GM18498 (cell line): Measurements from ENCODE around the gene SCRN2.

Experiments used
- ATAC-seq: cut with Tn5 transposase; IDR thresholded peaks from one replicate; pipeline ENCODE4 v1.9.1; 2021; ENCODE audit warnings: mild to moderate bottlenecking, moderate library complexity; ENCODE audit not compliant: unreplicated experiment

SCRN2 gene

GRCh38 chr17:47872019-47872650 lies 31.1 kb upstream of the SCRN2 start:
- no peak for ATAC-seq

GRCh38 chr17:47871048-47871447 lies 30.0 kb upstream of the SCRN2 start:
- no peak for ATAC-seq

DNA sequence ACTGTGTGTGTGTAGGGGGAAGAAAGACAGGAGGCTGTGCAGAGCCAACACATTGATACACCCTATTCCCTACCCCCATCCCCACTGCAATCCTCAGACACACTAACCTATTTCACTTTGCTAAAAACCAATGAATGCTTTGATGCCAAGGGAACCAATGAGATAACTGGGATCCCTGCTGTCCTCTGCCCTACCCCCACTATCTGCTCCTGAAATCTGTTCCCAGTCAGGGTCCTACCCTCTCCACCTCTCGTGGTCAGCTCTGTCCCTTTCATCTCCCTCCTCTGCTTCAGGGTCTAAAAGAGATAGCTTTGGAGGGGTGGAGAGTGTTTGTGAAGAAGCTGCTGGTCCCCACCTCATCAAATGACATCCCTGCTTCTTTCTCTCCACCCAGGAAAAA lies 29.0 kb upstream of the SCRN2 start:
- no peak for ATAC-seq

GRCh38 chr17:47869114-47869513 lies 28.0 kb upstream of the SCRN2 start:
- ATAC-seq: no peak

DNA sequence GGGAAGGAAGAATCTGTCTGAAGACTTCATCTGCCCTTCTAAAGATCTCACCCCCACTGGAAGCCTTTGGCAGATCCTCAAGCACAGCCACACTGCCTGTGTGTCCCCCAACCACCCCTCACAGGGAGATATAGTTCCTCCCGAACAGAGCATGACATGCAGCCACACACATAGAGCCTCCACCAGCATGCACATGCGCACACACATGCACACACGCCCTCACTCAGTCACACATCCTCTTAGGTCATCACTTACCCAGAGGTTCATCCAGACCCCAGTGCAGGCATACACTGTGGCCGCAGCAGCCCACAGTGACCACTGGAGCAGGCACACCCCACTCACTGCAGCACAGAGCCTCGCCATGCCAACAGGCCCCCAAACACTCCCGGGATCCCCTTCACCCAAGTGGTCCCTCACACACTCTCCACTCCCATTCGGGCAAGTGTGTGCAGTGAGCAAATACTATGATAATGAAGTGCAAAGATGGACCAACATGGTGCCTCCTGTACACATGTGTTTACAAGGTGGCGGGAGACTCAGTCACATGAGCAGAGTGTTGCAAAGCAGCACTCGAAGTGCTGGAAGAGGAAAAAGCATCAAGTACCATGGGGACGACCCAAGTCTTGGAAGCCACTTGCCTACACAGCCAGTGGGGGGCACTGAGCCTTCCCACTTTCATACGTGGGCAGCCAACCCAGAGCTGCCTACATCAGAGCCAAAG lies 26.9 kb upstream of the SCRN2 start:
- ATAC-seq: no peak

GRCh38 chr17:47866941-47867340 lies 25.9 kb upstream of the SCRN2 start:
- ATAC-seq: no peak

DNA sequence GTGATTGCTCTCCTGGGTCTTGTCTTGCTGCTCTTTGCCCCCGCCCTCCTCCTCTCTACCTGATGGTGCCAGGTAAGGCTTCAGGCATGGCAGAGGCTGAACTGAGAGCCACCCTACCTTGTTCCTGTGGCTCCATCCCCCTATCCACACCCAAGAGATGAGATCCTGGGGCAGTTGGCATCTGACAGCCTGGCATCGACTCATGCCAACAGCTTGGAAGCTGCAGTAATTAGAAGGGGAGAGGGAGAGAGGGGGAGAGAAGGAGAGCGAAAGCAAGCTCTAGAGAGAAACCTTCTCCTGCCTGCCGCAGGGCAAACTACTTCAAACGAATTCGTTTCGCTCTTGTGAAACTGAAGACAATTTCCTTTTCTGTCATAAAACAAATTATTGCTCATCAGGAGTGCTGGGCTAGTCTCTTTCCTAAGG lies 23.7 kb upstream of the SCRN2 start:
- no peak for ATAC-seq

DNA sequence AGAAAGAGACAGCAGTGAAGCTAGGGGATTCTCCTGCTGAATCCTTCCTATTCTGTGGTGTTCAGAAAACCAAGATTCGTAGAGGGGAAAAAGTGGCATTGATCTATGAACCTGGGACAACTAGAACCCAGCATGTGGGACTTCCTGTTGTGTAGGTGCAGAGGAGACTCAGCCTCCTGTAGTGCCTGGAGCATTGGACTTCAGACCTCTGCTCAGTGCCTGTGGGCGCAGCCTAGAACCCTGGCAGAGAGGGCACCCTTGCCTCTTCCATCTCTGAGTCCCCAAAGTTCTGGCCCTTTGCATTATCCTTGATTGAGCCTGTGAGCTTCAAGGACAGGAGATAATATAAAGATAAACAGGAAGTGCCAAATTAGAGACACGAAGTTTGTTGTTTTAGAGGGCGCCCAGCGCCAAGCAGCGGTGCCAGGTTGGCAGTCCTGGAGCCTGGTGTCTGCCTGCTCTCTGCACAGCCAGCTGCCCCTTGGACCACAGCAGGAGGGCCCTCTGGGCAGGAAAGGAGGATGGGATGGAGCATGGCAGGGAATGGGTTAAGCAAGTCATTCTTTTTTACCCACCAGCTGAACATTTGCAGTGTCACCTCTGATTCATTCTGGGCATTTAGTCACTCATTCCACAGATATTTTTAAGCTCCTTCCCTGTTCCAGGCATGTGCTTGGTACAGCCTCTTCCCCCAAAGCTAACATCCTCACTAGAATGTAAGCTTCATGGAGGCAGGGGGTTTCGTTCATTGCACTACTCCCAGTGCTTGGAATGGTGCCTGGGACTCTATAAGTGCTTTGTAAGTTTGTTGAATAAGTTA lies 21.8 kb upstream of the SCRN2 start:
- ATAC-seq: no peak

GRCh38 chr17:47860386-47860785 lies 19.3 kb upstream of the SCRN2 start:
- ATAC-seq: no peak

- ATAC-seq: no peak
Measured at GRCh38 chr17:47857551-47858455, 16.7 kb upstream of the SCRN2 start.

DNA sequence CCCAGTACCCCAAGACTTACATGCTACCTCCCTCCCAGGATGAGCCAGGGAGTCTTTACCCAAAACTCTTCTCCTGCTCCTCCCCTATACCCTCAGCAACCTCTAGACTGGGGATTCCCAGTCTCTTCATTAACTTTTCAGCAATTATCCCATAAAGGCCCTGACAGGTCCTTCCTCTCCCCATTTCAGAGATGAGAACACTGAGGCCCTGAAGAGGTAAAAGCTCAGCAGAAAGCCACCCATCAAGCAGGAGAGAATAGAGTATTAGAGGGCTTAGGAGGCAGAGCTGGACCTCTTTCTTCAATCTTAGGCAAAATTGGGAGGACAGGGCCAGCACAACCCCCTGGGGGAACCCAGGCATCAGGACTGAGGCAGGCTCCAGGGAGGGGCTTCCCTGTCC lies 15.8 kb upstream of the SCRN2 start:
- ATAC-seq: no peak

- no peak for ATAC-seq
Measured at GRCh38 chr17:47855737-47856136, 14.7 kb upstream of the SCRN2 start.

DNA sequence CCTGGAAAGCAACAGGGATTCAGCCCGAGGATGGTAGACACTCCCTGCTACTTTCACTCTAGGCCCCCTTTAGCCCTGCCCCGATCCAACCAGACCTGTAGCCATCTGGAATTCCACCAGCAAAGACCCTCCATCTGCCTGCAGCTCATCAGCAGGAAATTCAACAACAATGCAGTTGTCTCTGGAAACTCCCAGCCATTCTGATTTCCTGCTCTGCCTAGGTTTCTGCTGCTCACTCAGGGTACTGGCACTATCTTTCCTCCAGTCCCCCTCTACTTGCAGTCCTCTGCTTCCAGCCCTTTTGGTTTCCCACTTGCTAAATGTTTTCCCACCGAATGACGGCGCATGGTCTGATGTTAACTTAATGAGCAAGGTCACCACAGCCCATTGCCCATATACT lies 12.5 kb upstream of the SCRN2 start:
- ATAC-seq: no peak

DNA sequence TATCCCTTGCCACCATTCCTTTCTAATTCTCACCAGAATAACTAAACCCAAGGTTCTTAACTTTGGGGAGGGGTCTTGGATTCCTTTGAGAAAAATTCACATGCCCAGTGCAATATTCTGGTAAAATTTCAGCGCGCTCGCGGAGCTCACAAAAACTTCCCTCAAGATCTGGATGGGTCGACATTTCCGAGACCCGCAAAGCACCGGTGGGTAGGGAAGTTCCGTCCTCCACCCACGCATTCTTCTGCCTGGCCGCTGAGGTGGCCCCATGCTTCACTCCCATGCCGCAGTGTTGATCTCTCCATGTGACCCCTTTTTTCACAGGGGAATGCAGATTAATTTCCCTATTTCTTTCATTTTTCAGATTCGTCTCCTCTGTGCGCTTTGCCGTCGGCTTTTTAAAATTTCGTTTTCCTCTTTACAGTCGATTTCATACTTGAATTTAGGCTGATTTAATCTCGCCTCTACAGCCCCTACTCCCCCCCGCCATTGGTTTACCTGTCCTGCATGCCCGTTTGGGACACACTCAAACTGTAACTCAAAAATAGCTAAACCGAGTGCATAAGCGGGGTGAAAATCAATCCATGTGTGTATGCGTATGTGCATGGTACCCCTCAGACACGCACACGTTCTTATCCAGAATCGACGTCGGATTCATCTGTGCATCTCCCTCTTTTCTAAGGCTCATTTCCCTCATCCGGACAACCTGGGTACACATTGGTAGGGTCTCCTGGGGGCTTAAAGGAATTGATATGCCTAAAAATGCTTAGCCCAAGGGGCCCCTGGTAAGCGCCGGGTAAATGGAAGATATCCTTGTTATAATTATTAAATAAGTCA lies 11.3 kb upstream of the SCRN2 start:
- ATAC-seq: no peak

GRCh38 chr17:47851764-47852112 lies 10.7 kb upstream of the SCRN2 start:
- no peak for ATAC-seq

DNA sequence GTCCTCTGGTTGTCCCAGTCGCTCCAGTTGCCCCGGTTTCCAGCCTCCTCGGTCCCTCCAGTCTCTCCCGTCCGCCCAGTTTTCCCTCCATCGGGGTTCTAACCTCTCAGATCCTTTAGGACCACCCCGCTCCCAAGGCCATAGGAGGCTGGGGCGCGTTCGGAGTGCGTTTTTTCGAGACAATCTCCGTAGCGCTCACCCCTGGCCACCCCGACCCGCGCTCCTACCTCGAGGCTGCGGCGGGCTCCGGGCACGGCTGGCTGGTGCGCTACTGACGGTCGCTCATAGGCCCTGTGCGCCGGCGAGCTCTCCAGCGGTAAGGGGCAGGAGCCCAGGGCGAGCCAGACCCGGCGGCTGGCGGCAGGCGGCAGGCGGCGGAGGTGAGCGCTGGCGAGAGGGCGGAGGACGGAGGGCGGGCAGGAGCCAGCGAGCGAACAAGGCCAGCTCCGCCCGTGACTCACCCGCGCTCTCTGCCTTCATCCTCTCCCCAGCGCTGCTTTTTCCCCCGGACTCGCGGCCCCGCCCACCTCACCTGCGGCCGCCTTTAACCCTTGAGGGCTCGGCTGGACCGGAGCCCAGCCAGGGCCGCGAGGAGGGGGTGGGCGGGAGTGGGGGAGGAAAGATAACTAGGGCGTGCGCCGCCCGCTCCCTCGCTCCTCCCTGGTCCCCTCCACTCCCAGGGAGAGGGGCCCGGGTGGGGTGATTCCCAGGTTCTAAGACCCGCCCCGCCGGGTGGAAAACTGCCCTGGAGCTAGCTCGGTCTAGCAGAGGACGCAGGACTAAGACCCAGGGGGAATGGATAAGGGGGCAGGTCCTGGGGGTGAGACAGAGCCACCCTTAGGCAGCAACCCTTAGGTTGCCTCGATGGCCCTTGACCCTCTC lies 9.9 kb upstream of the SCRN2 start, which contains the start of gene SP6:
TSS of gene SP6 (minus strand) at position 472 of the 882 bp plus-strand sequence. CDS start 2,734 bp downstream, outside the sequence.
- no peak for ATAC-seq

GRCh38 chr17:47850373-47850691 lies 9.3 kb upstream of the SCRN2 start:
- ATAC-seq: no peak

GRCh38 chr17:47848198-47848513 lies 7.1 kb upstream of the SCRN2 start:
- ATAC-seq: no peak
